Fibroblast of skin of left quadriceps (primary cell): ENCODE data around the gene FXYD3.

ENCODE experiments used
- DNase-seq, 2 experiments: peaks; one replicate each; pipeline ENCODE4 v3.0.0-alpha.2; 2013; ENCODE audit warnings: low read depth in 2 of 2

The FXYD3 gene

DNA sequence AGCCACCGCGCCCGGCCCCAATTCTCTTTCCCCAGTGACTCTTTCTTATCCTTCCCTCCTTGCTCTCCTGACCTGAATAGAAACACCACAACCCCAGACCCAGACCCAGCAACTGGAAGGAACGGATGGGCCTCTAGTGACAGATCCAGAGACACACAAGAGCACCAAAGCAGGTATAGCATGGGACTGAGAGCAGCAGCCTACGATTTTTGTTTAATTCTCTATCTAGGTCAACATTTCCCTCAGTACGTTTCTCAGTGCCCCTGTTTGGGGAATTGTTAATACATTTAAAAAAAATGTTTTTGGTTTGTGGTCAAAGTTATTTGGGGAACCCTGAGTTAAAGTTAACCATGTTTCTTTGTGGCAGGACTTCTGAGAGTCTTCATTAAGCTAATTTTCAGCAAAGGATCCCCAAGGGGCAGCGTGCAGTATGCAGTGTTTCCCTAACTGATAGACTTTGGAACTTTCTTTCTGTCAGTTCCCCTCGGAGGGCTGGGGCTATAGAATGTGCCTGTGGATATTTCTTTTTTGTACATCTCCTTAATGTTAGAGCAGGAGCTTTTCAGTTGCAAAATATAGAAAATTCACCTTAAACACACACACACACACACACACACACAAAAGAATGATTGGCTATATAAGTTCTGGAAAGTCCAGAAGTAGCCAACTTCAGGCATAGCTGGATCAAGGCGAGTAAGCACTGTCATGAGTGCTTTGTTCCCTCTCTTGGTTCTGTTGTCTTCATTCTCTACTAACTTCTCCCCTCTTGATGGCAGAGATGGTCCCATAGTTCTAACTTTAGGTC is 45.2 kb downstream of the FXYD3 start:
- DNase-seq = no peak

DNA sequence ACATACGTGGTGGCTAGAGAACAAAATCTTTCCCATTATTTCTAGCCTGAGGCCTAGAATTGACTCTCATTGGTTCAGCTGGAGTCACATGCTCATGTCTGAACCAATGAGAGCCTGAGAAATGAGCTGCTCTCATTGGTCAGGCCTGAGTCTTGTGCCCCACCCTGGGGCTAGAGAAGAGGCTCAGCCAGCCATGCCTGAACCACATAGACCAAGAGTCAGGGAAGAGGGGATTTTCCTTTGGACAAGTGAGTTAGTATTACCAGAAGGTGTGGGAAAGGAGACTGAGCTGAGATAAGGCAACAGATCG is 45.8 kb downstream of the FXYD3 start:
- no peak for DNase-seq

DNA sequence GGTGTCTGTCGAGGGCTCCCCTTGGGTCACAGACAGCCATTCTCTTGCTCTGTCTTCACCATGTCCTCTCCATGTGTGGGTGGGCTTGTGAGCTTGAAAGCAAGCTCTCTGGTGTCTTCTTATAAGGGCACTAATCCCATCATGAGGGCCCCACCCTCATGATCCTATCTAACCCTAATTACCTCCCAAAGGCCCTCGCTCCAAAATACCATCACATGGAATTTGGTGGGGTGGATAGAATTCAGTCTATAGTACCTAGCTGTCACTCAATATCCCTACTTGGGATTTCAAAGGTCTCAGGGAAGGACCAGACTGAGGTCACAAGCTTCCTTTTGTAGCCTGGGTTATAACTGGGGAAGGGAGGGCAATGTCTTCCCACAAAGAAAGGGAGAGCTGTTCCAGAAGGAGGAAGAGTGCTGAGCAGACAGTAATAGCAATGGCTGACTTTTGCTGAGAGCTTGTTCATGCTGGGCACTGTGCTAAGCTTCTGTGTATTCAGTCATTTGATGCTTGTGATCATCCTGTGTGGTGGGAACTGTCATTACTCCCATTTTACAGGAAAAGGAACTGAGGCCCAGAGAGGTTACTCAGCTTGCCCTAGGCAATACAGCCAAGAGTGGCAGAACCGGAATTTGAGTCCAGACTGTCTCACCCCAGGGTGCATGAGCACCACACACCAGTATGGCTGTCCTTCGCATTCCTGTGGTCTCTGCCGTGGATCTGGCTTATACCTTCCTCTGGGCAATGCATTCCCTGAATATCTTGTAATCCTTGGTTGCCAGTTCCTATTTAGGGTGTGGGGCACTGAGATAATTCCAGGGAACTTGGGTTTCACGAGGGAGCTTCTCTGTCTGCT is 47.1 kb downstream of the FXYD3 start:
- no peak for DNase-seq

DNA sequence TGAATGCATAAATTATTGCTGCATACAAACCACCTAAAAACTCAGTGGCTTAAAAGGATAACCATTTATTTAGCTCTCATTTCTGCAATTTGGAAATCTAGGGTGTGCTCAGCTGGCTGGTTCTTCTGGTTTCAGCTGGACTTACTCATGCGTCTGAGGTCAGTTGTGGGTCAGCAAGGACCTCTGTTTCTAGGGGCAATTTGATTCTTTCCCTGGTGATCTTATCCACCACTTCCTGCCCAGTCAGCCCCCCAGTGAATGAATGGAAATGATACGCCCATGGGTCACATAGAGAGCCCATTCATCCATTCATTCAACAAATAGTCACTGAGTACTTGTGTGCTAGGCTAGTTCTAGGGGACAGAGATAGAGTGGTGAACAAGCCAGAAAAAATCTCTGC is 48.8 kb downstream of the FXYD3 start:
- DNase-seq = no peak

DNA sequence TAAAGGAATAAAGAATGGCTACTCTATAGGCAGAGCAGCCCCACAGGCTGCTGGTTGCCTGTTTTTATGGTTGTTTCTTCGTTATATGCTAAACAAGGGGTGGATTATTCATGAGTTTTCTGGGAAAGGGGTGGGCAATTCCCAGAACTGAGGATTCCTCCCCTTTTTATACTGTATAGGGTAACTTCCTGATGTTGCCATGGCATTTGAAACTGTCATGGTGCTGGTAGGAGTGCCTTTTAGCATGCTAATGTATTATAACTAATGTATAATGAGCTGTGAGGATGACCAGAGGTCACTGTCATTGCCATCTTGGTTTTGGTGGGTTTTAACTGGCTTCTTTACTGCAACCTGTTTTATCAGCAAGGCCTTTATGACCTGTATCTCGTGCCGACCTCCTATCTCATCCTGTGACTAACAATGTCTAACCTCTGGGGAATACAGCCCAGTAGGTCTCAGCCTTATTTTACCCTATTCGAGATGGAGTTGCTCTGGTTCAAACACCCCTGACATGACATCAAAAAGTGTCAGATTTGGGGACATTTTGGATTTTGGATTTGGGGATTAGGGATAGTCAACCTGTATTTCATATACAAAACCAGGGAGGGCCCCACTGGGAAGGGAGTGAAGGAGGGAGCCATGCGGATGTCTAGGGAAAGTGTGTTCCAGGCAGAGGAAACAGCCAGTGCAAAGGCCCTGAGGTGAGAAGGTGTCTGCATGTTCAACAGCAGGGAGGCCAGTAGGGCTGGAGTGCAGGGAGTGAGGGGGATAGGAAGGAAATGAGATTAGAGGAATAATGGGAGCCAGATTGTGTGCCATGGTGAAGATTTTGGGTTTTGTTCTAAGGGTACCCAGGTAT is 49.8 kb downstream of the FXYD3 start:
- no peak for DNase-seq

DNA sequence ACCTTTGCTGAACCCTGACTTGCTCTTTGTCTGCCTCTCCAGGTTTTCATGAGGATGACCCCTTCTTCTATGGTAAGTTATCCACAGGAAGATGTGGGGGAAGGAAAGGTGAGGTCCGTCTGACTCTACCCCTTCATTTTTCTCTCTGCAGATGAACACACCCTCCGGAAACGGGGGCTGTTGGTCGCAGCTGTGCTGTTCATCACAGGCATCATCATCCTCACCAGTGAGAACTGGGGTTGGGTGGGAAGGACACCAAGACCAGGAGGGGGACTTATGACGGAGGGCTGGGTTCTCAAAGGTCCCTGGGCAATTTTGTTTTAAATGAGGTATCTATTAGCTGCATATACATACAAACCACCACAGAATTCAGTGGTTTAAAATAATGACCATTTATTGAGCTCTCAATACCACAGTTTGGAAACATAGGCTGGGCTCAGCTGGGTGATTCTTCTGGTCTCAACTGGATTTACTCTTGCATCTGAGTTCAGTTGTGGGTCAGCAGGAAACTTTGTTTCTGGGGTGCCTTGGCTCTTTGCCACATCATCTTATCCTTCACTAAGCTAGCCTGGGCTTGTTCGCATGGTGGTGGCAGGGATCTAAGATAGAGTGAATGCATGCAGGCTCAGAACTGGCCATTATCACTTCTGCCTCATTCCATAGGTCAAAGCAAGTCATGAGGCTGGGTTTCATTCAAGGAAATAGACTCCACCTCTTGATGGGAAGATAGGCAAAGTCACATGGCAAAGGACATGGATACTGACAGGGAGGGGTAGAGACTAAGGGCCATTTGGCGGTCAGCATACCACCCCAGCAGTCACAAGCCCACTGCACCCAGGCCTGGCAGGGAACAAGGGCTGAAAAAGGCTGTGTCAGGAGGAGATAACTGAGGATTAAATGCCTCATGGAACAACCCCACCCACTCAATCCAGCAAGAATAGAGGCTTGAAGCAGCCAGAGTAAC is 50.8 kb downstream of the FXYD3 start:
- DNase-seq = no peak

DNA sequence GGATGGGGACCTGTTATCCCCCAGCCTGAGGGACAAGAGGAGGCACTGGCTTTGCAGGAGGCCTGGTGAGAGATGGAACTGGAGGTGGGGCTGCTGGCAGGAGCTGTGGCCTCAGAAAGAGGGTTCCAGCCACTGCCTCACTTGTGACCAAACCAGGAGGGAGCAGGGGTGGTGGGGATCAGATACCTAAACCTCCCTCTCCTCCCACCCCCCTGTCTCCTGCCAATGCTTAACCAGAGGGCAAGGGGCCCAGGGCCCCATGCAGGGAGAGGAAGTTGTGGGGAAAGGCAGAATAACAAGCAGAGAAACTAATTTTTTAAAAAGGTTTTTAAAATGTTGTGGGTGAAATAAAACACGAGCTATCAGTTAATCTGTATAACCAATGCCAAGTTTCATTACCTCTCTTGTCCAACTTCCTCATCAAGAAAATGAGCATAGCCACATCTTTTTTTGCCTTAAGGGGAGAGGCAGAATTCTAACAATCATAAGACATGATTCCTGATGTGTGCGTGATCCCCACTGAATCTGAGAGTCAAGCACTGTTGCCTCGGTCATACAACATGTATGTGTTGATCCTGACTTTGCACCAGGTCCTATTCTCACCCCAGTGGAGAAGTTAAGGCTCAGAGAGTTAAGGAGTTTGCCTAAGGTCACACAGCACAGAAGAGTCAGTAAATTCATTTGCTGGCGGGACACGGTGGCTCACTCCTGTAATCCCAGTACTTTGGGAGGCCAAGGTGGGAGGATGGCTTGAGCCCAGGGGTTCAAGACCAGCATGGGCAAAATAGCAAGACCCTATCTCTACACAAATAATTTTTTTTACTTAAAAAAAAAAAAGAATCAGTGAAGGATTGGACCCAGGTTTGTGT is 51.9 kb downstream of the FXYD3 start:
- no peak for DNase-seq

DNA sequence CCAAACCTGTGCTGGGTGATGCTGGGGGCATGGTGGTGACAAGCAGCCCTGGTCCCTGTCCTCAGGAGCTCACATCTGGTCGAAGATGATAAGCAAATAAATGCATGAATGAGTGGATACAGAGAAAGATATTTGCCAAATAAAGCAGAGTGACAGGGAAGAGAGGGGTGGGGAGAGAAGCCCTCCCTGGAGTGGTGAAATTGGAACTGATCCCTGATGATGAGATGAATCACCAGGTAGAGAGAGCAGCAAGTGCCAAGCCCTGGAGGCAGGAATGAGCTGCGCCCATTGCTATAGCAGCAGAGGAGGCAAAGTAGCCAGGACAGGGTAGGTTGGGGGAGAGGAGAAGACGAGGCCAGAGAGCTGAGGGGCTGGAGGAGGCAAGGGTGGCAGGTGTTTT is 52.6 kb downstream of the FXYD3 start:
- DNase-seq = no peak

DNA sequence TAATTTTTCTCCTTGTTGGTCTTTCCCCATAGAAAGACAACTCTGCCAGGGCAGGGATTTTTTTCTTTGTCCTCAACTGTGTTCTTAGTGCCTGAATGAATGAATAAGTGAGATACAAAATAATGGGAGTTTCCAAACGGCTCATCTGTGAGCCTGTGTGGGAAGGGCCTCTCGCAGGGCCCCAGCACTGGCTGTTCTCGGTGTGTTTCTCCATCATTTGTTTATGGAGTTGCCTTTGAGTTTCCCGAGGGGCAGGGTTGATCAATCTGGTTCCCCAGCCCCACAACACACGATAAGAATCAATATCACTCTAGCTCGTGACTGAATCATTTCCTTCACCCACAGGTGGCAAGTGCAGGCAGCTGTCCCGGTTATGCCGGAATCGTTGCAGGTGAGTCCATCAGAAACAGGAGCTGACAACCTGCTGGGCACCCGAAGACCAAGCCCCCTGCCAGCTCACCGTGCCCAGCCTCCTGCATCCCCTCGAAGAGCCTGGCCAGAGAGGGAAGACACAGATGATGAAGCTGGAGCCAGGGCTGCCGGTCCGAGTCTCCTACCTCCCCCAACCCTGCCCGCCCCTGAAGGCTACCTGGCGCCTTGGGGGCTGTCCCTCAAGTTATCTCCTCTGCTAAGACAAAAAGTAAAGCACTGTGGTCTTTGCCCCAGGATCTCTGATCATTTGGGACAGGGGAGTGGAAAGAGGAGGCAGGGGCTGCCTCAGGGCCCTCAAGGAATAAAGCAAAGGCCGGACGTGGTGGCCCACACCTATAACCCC is 53.8 kb downstream of the FXYD3 start:
- DNase-seq = no peak

DNA sequence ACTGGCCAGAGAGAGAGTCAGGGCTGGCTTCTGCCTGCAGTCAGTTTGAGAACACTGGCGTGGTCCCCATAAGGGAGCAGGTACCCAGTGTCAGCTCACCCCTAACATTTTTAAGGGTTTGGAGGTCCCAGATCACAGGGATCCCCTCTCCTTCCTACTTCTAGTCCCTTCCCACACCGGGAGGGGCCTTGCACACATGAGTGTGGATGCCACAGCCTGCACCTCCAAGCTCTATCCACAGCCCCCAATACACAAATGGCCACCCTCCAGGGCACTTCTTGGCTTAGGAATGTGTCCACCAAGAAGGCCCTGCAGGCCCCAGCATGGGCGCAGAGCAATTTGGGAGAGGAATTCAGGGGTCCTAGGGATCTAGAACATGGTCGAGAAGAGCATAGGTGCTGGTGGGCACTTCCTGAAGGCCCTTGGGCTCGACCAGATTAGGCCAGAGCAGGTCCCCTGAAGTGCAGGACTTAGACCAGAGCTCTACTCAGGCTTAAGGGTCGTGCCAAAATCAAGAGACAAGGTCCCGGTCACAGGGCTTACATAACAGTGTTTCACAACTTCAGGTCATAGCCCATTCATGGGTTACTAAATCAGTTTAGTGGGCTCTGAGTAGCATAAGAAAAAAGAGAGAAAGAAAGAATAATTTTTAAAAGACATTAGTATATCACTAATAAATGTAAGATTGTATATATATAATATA is 54.9 kb downstream of the FXYD3 start:
- no peak for DNase-seq

DNA sequence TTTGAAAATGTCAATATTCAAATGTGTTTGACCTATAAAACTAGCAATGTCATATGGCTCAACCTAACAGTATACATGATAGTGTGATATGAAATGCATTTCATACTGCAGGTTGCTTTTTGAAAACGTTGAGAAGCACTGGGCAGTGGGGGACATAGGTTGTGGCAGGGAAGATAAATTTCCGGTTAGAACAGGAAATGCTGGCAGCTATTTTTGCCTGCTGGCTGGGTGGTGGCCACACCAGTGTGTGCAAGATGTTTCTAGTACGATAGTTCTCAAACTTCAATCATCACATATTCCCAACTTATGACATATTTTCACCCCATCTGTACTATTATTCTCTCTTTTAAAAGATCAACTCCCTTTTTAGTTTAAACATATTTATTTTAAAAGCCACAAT is 56.1 kb downstream of the FXYD3 start:
- DNase-seq = no peak
